D341Med (cell line): ENCODE measurements around the gene HTR1A.

Experiments used
- DNase-seq: peaks from one replicate; pipeline ENCODE4 v3.0.0; 2012; ENCODE audit warnings: low spot score

Gene HTR1A

GRCh38 chr5:63962279-63962678 lies at the start of gene HTR1A:
Gene HTR1A (minus strand): TSS chr5:63962445. CDS start chr5:63961719, 726 bp downstream.
- no peak for DNase-seq

GRCh38 chr5:64003966-64004365 lies 41.7 kb upstream of the HTR1A start:
- peak; percentile 33 for DNase-seq

- DNase-seq, result no peak
Observed at GRCh38 chr5:64000096-64000495, 37.9 kb upstream of the HTR1A start.

GRCh38 chr5:63987053-63987452 lies 24.8 kb upstream of the HTR1A start:
- no peak for DNase-seq

GRCh38 chr5:63981864-63982263 lies 19.6 kb upstream of the HTR1A start:
- DNase-seq, result no peak

- no peak for DNase-seq
Observed at GRCh38 chr5:63963926-63964325, 1.7 kb upstream of the HTR1A start.

GRCh38 chr5:63963080-63963735 lies 963 bp upstream of the HTR1A start:
- DNase-seq, result peak; percentile 51

- DNase-seq, result peak; percentile 34
Observed at GRCh38 chr5:63961598-63962161, 565 bp downstream of the HTR1A start.

- DNase-seq, result no peak
Observed at GRCh38 chr5:63961125-63961597, 1.1 kb downstream of the HTR1A start.

- DNase-seq, result no peak
Observed at GRCh38 chr5:63960646-63961045, 1.6 kb downstream of the HTR1A start.

GRCh38 chr5:63959177-63959982 lies 2.9 kb downstream of the HTR1A start:
- peak; percentile 82 for DNase-seq

GRCh38 chr5:63958654-63959053 lies 3.6 kb downstream of the HTR1A start:
- DNase-seq, result no peak

- DNase-seq, result no peak
Observed at GRCh38 chr5:63957617-63958016, 4.6 kb downstream of the HTR1A start.

GRCh38 chr5:63953217-63953616 lies 9.0 kb downstream of the HTR1A start:
- DNase-seq, result no peak

GRCh38 chr5:63935103-63935502 lies 27.1 kb downstream of the HTR1A start:
- DNase-seq, result no peak

GRCh38 chr5:63931836-63932235 lies 30.4 kb downstream of the HTR1A start:
- DNase-seq, result no peak

GRCh38 chr5:63928451-63928850 lies 33.8 kb downstream of the HTR1A start:
- DNase-seq, result no peak

- no peak for DNase-seq
Observed at GRCh38 chr5:63923914-63924313, 38.3 kb downstream of the HTR1A start.

GRCh38 chr5:63919763-63920478 lies 42.3 kb downstream of the HTR1A start:
- no peak for DNase-seq

- DNase-seq, result no peak
Observed at GRCh38 chr5:63916786-63917185, 45.5 kb downstream of the HTR1A start.

- no peak for DNase-seq
Observed at GRCh38 chr5:63911871-63912270, 50.4 kb downstream of the HTR1A start.
